Ramos (cell line): ENCODE results near the gene VCL.
"Not testable (repeated sequence)": the region's sequence is repeated elsewhere in the genome, so short reads cannot be mapped to it uniquely, and the experiment has no call there.

Experiments used
- in situ Hi-C: fragments of 300-500 bp; cut with MboI; formaldehyde crosslinking; loops from one replicate; pipeline ENCODE4 v1.14.3; 2022; ENCODE audit warnings: low sequenced_read_pairs; ENCODE audit not compliant: unreplicated experiment

The VCL gene

DNA sequence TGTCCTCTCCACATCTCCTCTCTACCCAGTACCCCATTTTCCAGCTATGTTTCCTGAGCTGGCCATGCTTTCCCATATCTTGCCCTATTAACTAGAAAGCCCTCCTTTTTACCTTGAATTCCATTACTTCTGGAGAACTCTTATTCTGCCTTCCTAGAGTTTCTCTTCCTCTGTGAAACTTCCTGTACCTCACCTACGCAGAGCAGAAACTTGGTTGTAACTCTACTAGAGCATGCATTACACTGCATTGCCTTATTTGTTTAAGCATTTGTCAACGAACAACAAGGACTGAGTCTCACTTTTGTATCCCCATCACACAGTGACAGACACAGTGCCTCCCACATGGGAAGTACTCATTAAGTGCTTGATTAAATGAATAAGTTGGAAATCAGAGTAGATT, 36.4 kb downstream of the VCL start:
- in situ Hi-C loops: no loop called here

DNA sequence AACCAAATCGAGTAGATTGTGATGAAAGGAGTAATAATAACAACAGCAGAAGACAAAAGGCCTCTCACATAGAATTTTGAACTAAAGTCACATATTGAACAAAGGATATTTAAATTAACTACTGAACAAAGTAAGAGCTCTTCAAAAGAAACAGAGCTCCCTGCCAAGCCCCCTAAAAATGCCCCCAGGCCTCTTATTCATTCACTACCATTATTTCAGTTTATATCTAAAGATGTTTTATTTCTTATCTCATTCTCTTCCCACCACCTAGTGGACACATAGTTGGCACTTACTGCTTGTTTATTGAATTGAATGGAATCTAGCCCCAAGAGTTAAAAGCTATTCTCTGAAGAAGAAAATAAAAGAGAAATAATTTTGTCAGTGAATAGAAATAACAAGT, 37.4 kb downstream of the VCL start:
- in situ Hi-C loops: no loop called here

GRCh38 chr10:74036474-74036873, 38.6 kb downstream of the VCL start:
- in situ Hi-C loops: no loop called here

DNA sequence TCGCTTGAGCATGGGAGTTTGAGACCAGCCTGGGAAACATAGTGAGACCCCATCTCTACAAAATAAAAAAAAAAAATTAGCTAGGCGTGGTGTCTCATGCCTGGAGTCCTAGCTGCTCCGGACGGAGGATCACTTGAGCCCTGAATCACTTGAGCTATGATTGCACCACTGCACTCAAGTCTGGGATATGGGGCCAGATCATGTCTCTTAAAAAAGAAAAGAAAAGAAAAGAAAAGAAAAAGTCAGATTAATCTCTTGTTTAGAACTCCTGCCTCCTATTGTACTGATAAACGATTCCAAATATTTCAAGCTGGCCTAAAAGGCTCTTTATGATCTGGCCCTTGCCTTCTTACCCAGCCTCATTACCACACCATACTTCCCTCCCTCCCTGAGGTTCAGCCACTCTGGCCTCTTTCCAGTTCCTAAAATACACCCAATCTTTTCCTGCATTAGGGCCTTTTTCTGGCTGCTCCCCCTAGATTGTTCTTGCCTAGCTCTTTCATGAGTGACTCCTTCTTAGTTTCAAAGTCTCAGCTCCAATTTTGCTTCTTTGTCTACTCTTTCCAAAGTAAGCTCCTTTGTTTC, 41.7 kb downstream of the VCL start:
- in situ Hi-C loops: no loop called here

DNA sequence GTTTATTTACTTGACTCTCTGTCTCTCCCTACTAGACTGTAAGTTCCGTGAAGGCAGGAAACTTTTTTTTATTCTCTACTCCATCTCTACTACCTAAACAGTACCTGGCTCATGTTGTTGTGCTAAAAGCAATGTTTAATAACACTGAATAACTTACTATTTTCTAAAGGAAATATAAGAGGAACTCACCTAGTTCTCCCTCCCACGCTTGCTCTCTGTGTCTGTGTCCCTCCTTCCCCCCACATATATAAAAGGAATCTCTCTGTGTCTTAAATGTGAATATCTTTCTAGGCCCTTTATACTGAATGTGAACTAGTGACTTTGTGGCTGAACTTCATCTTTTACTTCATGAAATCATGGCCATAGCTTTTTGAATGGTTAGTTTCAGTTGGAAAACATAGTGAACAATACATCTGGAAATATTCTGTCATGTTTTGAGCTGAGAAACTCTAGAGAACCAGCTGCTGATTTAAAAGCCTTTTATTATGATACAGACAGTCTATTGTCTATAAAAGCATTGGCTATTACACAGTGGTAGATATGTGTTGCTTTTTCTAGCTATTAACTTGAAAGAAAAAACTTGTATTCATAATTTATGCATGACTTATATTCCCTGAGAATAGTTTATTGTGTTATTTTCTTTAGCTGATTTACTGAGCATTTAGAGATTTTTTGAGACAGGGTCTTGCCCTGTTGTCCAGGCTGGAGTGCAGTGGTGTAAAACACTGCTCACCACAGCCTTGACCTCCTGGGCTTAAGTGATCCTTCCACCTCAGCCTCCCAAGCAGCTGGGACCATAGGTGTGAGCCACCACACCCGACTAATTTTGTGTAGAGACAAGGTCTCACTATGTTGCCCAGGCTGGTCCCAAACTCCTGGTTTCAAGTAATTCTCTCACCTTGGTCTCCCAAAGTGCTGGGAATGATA, 42.5 kb downstream of the VCL start:
- in situ Hi-C loops: no loop called here

- in situ Hi-C loops: no loop called here
Measured at GRCh38 chr10:74044419-74044818, 46.5 kb downstream of the VCL start.

DNA sequence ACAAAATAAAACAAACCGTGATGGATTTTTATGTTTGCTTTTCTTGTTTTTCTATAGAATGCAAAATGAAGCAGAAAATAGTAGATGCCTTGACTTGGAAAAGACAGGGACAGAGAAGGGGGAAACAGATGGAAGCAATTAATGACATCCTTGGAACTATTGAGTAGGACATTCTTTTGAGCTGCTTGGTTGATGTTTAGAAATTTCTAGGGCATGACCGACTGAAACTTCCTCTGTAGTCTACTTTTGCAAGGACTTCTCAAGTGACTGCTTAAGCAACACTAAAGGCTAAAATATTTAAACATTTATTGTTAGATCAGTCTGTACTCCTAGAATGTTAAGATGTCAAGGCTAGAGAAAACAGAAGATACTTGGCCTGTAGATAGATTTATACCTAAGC, 49.4 kb downstream of the VCL start:
- in situ Hi-C loops: no loop called here

DNA sequence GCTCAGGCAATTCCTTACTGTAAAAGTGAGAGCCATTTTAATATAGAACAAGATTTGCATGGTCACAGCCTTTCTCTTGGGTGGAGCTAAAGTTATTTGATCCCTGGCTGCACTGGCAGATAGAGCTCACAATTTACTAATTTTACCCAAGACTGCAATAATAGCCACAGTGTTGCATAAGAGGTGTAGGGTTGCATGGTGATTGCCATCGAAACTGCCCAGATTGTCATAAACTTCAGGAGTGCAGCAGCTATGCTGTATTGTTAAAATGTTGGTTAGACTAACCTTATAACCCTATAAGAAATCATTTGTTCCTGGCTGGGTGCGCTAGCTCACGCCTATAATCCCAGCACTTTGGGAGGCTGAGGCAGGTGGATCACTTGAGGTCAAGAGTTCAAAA, 50.0 kb downstream of the VCL start:
- in situ Hi-C loops: no loop called here

DNA sequence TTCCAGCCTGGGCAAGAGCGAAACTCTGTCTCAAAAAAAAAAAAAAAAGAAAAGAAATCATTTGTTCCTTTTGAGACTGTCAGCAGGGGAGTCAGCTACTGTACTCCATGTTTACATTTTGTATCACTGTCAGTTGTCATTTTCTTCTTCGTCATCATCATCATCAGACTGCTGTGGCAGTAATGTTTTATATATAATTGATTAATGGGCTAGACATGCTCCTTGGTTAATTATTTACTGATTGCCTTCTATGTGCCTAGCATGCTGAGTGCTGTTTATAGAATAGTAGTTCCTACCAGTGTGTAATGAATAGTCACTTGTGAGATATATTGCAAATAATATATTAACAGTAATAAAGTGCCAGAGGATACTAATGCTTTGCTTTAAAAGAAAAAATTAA, 50.5 kb downstream of the VCL start:
- in situ Hi-C loops: no loop called here

GRCh38 chr10:74049955-74050354, 52.0 kb downstream of the VCL start:
- in situ Hi-C loops: no loop called here

GRCh38 chr10:74050653-74051052, 52.7 kb downstream of the VCL start:
- in situ Hi-C loops: no loop called here

DNA sequence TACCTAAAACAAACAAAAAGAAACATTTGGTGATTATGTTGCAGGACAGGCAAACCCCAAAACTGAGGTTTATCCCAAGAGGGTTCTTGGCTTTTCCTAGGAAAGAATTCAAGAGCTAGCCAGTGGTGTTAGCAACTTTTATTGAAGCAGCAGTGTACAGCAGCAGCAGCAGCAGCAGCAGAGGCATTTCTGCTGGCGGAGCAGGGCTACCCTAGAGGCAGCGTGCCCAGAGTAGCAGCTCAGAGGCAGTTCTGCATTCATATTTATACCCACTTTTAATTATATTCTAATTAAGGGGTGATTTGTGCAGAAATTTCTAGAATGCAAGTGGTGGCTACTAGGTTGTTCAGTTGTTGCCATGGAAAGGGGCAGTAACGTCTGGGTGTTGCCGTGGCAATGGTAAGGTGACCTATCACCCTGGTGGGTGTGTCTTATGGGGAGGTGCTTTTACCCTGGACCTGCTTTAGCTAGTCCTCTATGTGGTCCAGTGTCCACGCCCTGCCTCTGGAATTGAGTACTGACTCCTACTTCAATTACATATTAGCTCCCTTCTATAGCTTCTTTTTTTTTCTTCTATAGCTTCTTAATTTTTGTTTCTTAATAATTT, 53.9 kb downstream of the VCL start:
- in situ Hi-C loops: no loop called here

DNA sequence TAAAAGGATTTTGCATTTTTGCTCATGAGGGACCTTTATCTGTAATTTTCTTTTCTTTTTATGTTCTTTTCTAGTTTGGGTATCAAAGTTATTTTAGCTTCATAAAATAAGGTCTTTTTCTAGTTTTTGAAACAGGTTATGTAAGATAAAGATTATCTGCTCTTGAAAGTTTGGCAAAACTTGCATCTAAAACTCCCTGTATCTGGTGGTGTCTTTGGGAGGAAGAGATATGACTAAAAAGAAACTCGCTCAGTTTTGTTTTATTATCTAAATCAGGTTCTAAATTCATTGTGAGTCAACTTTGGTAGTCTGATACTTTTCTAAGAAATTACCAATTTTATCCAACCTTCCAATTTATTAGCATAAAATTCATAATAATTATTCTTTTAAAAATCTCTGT, 55.1 kb downstream of the VCL start:
- in situ Hi-C loops: no loop called here

DNA sequence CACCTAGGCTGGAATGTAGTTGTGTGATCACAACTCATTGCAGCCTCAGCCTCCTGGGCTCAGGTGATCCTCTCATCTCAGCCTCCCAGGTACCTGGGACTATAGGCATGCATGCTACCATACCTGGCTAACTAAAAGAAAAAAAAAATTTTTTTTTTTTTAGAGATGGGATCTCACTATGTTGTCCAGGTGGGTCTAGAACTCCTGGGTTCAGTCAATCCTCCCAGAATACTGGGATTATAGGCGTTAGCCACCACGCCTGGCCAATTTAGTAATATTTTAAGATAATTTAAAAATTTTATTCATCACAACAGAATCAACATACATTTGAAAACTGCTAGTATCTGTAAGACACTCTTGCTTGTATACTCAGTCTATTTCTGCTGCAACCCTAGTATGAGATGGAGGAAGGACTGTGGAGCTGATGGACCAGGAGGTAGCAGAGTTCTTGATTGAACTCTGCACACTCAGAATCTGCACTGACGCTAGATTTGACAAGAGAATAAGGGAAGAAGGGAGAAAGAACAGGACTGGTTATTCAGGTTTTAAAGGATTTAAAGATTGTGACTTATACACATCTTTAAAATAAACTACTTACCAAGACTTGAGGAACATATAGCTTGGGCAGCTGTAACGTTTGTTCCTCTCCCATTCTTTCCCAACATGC, 57.6 kb downstream of the VCL start:
- in situ Hi-C loops: no loop called here

DNA sequence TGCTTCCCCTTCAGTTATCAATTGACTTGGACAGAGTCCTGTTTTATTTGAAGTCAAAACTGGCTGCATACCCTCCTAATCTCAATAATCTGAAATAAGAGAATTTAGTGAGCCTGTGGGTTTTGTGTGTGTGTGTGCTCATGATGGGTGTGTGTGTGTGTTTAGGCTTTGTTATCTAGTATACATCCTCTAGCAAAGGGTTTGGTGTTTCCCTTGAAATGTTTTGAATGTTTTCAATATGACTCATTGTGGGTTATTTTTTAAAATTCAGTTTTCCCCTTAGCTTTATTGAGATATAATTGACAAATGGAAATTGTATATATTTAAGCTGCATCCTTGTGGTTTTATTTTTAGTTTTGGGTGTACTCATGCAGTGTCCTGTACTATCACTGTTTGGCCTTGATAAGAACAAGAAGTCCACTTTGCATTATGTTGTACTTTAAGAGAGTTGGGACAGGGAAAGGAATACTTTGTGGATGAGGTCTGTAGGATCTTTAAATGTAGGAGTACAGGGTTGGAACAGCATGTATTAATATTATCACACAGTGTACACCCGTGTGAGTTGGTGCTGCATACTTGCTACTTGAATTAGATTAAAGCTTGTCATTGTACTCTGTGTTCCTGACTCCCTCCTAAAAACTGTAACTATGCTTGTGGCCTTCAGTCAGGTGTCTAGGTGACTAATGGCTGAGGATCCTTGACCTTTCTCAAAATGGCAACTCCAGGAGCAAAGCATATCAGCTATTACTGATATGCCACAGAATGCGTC, 58.3 kb downstream of the VCL start:
- in situ Hi-C loops: no loop called here

DNA sequence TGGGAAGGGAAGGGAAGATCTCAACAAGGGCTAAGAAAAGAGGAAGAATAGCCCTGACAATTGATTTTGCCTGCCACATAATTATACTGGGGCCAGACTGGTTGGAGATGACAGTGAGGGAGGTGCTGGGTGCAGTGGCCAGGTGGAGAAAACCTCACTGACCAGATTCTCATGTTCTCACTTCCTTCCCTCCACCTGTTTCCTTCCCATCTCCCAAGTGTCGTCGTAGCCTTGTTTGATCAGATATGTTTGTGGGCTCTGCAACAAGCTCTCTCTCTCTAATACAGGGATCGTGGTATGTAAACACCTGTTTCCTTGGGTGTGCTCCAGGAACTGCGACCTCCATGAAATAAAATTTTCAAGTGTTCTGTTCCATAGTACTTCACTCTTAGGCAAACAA, 60.2 kb downstream of the VCL start:
- in situ Hi-C loops: no loop called here

GRCh38 chr10:74058658-74059057, 60.7 kb downstream of the VCL start:
- in situ Hi-C loops: no loop called here

DNA sequence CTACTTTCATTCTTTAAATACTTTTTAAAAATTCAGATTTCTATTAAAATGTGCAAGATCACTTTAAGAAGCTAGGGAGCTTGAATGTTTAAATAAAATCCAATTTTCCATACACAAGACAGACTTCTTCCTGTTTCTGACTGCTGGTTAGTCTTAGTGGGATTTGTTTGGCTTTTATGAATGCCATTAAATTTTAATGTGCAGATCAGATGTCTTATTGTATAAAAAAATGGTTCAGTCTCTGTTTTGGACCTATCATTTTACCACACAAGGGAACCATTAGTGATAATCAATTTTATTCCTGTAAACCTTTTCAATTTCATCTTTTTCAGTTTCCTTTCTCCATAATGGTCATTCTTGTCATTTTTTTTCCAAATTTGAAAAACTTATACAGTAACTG, 63.2 kb downstream of the VCL start:
- in situ Hi-C loops: no loop called here

DNA sequence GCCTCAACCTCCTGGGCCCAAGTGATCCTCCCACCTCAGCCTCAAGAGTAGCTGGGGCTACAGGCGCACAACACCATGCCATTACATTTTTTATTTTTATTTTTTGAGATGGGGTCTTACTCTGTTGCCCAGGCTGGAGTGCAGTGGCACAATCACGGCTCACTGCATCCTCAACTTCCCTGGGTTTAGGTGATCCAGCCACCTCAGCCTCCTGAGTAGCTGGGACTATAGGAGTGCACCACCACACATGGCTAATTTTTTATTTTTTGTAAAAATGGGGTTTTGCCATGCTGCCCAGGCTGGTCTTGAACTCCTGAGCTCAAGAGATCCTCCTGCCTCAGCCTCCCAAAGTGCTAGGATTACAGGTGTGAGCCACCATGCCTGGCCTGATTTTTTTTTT, 64.1 kb downstream of the VCL start:
- in situ Hi-C loops: not testable (repeated sequence)

DNA sequence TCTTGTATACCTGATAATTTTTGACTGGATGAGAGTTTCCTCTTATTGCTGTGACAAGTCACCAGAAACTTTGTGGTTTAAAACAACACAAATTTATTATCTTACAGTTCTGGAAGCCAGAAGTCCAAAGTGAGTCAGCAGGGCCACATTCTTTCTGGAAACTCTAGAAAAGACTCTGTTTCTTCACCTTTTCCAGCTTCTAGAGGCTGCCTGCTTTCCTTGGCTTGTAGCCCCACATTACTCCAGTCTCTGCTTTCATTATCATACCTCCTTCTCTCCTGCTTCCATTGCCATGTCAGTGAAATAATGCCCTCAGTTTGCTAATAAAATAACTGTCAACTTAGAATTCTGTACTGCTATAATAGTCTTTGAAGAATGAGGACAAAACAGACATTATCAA, 65.3 kb downstream of the VCL start:
- in situ Hi-C loops: no loop called here
